GM03348 (cell line): Measurements from ENCODE around the gene KCNJ10.

ENCODE experiments used
- DNase-seq: peaks from one replicate; pipeline ENCODE4 v3.0.0; 2012; ENCODE audit warnings: low spot score

The KCNJ10 gene

DNA sequence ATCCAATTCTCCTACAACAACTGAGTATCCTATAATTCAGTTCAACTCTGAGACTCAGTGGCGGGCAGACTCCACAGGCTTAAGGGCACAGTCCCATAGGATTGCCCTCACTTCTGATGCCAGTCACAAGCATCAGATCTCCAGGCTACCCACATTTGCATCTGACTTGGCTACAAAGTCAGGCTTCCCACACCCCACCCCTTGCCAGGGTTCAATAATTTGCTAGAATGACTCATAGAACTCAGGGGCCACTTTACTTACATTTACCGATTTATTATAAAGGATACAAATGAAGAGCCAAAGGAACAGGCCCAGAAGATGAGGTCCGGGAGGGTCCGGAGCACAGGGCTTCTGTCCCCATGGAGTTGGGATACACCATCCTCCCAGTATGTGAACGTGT is 80.0 kb downstream of the KCNJ10 start:
- no peak for DNase-seq

DNA sequence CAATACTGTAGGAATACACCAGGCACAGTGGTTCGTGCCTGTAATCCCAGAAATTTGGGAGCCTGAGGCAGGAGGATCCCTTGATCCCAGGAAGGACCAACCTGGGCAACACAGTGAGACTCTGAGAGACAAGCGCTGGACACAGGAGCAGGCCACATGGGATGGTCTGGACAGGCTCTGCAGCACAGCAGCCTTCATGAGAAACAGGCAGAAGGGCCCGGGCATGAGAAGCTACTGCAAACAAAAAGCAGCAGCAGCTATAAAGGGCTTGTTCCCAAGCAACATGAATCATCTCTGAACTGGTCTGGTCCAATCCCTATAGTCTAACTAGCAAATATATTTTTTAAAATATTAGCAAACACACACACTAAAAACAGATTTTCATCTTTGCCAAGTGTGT is 80.4 kb downstream of the KCNJ10 start:
- DNase-seq, result no peak

DNA sequence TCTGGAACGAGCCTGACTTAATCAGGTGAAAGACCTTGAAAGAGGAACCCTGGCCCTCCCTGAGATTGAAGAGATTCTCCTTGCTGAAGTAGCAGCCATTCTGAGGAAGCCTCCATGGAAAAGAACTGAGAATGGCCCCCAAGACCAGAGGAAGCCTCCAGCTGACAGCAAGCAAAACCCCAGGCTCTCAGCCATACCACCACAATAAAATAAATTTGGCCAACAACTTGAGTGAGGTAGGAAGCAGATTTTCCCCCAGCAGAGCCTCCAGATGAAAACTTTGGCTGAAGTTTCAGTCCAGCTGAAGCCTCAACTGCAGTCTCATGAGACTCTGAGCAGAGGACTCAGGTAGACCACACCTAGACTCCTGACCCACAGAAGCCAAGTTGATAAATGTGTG is 82.0 kb downstream of the KCNJ10 start:
- no peak for DNase-seq

DNA sequence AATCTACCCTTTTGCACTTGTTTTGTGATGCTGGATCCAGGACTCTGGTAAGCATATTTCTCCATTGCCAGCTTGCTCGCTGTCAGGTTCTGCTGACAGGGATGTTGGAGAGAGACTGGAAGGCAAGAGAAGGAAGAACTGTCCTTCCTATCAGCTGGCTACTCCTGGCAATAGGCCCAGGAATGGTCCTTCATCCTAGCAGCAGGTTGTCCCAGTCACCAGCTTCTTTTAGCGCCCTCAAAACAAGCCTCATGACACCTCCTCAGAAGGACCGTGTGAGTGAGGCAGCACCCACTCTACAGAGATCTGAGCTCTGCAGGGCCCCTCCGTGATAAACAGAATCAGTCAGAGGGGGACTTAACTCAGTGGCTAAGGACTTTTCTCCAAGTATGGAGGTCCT is 82.8 kb downstream of the KCNJ10 start:
- DNase-seq, result no peak

DNA sequence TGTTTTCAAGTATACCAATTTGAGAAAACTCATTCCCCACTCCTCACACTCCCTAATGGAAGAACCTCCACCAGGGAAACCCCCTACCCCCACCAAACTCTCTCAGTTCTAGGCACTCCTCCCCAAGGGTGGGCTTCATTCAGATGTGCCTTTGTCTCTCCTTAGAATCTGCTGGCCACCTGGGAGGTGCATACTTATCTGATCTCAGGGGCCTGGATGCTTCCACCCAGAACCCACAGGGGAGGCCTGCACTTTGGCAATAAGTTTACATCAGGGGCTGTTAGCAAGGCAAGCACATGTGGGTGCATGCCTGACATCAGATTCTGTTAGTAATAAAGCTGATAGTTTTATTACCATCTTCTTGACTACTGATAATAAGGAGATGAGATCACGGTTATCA is 83.4 kb downstream of the KCNJ10 start:
- DNase-seq, result no peak

DNA sequence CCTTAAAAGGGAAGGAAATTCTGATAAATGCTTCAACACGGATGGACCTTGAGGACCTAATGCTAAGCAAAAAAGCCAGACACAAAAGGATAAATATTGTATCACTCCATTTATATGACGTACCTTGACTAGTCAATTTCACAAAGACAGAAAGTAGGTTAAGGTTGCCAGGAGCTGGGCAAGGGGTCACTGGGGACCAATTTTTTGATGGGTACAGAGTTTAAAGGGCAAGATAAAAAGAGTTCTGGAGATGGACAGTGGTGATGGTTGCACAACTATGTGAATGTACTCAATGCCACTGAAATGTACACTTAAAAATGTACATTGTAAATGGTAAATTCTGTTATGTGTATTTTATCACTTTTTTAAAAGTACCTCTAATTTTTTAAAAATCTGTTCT is 83.9 kb downstream of the KCNJ10 start:
- DNase-seq, result no peak

DNA sequence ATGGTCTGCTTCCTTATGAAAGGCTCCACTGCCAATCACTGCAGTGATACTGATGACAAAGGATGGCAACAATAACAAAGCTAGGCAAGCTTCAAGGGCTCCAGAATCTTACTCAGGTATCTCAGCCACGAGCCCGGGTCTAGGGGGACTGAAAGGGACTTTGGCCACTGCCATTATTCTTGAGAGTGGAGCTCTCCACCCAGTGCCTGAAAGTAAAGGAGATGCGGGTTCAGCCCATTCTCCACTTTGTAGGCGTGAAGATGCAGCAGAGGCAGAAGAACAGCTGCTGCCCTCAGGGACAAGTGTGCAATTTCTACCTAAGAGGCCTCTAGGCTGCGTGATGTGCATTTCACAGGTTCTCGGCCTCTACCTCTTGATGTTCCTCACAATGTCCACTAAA is 84.5 kb downstream of the KCNJ10 start:
- no peak for DNase-seq

DNA sequence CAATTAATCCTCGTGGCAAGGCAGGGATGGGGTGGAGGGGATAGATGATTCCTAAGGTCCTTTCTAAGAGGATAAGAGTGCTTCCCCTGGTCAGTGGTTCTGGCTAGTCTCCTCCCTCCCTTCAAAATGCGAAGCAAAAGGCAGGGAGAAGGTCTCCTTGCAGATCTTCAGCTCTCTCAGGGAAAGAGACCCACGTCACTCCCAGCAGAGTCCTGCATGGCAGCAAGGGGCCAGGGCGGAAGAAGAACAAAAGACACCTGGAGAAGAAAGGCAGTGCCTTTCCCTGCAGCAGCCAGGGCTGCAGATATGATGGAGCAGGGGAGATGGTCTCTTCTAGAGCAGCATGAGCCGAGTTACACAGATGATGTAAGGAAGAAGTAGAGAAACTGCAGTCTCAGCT is 86.3 kb downstream of the KCNJ10 start:
- no peak for DNase-seq

DNA sequence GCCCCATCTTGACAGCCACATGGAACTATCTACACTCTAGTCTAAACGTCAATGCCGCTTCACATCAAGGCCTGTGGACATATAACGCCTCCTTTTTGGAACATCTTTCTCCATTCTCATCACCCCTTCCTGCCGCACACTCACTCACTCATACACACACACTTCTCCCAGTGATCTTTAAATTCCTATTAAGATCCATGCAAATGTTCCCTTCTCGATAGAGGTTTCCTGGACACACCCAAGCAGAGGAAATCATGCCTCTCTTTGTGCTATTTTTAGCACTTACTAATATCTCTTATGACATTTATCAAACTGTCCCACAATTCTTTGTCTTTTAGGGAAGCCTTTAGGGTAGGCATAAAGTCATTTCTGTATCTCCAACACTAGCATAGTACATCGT is 87.7 kb downstream of the KCNJ10 start:
- DNase-seq, result no peak

DNA sequence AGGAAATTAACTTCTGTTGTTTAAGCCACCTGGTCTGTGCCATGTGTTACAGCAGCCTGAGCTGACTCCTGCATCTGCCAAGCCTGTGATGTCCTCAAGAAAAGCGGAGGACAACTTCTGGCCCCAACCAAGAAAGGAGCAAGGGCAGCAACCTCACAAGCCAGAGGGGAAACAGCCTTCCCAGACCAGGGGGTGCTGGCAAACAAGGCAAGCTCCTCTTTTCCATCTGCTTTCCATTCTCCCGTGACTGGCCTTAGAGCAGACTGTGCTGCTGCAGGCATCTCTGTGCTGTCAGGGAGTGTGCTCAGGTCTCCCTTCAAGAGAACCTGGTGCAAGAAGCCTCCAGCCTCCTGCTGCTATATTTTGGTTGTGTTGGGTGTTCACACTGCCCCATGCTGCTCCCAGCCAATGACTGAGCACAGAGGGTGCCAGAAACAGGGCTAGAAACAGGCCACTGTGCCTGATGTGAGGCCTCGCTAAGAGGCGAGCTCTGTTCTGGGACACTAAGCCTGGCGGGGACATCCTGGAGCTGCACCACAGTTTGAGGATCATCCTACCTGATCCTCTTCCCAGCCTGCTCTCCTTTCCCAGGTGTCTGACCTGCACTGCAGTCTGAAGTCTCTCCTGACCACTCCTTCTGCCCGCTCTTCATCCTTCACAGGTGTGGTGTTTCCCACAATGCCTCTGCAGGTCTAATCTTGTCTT is 88.5 kb downstream of the KCNJ10 start:
- no peak for DNase-seq

DNA sequence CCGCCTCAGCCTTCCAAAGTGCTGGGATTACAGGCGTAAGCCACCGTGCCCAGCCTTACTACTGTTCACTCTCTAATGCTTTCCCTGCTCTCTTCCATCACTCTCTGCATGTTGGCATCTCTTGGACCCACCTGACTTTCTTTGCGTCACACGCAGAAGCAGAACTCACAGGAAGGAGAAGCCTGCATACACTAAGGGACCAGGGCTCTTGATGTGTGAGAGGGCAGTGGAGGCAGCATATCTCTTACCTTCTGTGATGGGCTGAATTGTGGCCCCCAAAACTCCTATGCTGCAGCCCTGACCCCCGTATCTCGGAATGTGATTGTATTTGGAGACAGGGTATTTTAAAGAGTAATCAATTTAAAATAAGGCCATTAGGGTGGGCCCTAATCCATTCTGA is 89.2 kb downstream of the KCNJ10 start:
- DNase-seq, result no peak

DNA sequence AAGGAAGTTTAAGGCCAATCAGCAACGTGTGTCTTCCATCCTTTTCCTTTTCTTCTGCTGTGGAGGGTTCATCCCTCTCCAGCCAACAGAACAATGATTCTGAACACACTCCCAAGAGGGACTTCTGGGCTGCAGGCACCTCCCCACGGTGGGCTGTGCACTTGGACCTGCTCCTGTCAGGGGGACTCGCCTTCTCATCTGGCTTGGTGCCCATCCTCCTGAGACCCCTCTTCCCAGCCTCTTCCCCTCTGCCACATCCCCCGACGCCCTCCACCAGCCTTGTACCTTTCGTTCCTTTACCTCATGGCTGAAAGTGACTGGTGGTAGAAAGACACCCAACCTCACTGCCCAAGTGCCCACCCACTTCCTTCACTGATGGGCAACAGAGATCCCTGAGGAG is 89.9 kb downstream of the KCNJ10 start:
- DNase-seq, result no peak

DNA sequence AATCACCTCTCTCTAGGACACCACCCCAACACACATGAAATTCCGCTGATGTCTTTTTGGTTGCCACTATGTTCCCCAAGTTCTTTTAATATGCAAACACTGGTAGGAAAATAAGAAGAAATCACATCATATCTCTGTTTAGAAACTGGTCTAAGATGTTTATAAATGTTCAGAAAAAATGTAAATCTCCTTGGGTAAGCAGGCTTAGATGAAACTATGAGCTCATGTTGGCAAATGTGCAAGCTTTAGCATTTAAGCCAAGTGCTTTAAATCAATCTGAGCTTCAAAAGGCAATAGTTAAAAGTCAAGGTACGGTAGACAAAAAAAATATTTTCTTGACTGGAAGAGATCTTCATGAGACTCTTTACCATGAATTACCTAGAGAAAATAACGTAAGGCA is 90.7 kb downstream of the KCNJ10 start:
- no peak for DNase-seq

DNA sequence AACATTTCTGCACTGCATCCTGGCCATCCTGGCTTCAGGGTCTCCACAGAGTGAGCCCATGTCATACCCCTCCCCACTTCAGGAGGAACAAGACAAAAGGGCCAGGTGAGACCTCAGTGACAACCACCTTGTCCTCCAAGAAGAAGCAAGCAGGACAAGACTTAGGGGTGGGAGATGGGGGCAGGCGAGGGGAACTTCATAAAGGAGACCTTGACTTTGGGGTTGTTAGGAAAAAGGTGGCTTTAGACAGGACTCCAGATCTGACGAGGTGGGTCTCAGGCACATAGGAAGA is 91.9 kb downstream of the KCNJ10 start:
- no peak for DNase-seq

DNA sequence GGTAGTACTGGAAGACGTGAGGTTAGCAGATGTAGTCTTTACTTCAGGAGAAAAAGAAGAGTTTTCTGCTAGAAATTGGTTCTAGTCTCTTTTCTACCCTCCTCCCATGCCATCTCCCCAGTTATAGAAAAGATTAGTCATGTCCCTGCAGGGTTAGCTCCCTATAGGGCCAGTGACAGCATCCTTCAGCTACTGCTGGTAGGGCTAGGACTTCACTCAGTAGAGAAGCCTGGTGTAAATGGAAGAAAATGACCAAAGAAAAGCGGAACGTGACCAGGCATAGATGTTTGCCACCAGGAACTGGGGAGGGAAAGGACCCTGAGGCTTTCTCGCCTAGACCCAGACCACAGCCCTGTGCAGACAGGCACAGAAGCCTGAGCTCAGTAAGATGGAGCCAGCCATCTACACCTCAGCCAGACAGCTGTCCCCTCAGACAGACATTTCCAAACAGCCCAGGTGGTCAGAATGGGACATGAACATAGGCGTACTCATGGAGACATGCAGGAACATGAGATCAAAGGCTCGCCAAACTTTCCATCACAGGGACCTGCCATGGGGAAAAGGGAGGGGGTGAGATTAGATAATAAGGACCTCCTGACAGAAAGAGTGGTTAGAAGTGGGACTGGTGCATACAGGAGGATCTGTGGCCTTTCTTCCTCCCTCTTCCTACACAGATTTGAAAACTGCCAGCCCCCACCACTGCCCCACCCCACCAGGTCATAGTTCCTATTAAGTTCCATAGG is 92.4 kb downstream of the KCNJ10 start:
- DNase-seq, result no peak

DNA sequence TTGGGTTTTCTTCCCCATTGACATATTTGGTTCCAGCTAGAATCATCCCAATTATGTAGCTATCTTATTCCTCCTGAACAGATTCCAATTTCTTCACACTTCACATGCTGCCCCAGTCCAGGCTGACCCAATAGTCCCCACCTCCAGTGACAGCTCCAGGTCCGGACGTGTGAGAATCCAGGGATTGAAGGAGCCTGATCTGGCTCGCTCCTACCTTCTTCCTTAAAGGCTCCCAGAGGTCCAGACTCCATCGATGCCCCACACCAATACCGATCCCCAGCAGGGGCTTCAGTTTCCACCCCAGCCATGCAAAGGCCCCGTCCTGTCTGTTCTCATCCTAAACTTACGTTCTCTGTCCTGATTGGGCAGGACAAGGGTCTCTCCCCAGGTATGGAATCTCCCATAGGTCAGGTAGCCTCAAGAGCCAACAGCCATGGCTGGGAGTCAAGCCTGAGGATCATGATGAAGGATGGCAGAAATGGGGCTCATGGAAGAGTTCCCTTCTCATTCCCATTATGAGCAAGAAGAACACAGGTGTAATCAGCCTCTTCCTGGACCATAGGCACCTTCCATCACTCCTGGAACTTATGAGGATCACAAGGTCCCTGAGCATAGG is 95.5 kb downstream of the KCNJ10 start:
- DNase-seq, result no peak

DNA sequence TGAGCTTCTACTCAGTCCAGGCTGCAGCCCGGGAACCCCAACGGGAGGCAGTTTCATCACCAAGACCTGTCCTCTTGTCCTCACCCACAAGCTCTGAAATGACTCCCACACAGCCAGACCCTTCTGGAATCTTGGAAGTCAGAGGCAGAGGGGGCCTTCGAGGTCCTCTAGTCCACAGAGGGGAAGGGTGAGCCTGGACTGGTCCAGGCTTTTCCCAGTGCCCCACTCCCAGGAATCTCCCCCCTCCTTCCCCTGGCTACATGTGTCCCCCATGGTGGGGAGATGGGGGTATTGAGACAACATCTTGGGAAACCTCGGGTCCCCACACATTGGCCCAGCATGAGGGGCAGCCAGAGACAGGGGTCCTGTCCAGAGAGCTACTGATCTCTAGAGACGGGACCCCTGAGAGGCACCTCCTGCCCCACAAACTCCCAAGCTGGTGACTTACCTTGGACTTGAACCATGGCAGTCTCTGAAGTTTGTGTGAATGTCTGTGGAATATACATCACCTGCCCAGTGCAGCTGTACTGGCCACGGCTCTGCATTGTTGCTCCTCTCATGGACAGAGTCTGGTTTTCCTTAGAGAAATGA is 96.5 kb downstream of the KCNJ10 start:
- DNase-seq, result no peak

DNA sequence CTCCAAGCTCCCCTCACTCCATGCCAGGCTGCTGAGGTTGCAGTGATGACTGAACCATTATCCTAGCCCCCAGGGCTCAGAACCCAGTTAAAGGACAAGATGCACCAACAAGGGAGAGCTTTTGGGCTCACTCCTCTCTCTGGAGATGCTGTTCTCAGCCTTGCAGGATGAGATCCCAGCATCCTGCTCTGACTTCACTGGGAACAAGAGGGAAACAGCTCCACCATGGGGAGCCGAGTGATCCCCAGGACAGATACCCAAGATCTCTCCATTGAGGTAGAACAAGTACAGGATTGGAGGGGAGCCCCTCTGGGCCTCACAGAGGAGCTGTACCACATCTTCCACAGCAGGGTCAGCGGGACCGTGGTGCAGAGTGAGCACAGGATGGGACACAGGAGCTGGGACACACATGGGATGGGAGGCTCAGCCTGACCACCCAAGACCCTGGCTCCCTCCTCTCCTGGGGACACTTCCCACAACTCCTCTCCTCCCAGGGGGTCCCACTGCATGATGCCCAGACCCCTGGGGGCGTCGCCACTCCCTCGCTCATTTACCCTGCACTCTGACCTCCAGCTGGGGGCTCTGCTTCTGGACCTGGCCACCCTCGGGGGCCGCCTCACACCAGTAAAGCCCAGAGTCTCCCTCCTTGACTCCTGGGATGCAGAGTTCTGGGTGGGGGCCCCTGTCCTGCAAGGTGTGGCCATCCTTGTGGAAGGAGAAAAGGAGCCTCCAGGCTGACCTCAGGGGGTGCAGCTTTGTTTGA is 97.3 kb downstream of the KCNJ10 start:
- no peak for DNase-seq

DNA sequence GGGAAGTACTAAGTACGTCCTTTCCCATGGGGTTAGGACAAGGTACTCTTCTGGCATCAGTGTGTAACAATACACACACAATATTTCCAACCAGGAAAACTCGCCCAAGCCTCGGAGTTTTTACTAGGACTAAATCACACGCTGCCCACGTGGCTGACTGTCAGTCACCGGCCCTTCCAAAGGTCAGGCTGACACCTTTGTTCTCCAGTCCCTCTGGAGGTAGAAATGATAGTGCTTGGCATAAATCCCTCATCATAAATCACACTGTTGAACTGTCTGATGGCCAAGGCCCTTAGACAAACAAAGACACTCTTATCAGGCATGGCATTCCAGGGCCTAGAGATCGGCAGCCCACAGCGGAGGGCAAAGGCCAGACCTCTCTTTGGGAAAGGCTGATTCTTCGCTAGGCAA is 99.0 kb downstream of the KCNJ10 start:
- DNase-seq, result no peak

DNA sequence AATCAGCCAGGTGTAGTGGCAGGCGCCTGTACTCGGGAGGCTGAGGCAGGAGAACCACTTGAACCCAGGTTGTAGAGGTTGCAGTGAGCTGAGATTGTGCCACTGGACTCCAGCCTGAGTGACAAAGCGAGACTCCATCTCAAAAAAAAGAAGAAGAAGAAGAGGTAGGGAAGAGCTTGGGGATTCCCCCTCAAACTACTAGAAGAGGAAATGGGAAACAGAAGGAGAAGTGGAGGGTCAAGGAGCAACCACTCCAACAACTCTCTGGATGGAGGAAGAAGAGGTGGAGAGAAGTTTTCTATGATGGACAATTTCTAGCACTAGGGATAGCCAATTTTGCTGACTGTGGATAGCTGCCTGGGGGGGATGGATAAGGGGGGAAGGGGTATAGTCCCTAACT is 101.1 kb downstream of the KCNJ10 start:
- DNase-seq, result no peak

DNA sequence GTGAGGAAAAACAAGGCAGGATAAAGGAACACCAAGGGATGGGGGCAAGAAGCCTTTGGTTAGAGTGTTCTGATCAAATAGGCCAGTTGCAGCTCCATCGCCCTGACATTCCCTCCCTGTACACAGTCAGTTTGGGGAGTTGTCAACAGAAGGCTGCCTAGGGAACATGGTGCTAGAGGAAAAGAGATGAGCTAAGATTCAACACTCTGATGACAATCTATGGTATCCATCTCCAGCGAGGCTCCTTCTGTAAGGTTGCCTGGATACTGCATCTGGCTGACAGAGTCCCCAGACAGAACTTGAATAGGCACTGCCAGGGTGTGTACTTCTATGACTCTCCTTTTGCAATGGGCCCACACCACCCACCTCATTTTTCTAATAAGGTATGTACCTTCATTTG is 104.7 kb downstream of the KCNJ10 start:
- no peak for DNase-seq

DNA sequence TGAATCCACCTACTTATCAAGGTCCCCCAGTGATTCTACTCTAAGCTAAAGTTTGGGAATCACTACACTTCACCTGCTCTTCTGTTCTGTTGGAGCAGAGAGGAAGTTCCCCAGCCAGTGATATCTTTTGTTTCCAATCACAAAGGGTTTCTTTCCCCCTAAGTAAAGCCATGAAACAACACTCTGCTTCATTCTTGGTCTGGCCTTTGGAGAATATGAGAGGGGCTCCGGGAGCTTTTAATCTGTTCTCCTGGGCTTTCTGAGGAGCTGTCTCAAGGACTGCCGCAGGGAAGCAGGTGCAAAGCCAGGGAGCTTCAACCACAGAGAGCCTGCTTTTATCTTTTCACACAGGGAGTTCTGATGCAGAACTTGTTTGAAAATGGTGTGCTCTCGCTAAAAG is 105.8 kb downstream of the KCNJ10 start:
- no peak for DNase-seq

DNA sequence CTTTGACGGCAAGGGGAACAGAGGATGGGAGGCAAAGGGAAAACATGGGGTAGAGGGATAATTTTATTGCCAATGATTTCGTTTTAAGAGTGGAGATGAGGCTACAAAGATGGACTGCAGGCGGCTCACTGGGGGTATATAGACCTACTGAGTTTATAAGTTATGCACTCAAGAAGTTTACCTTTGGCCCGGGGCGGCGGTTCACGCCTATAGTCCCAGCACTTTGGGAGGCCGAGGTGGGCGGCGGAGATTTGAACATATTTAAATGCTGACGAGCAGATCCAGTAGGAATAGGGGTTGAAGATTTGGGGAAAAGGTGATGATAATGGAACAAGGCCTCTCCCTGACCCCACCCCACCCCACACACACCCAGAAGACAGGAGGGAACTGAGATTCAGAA is 107.8 kb downstream of the KCNJ10 start:
- DNase-seq, result no peak
